Smooth muscle cell of the brain vasculature (primary cell): ENCODE results near the gene LIAS.
A peak's percentile ranks its signal among the peaks of the same experiment; 100 is the strongest.
"Not testable (repeated sequence)": the region's sequence is repeated elsewhere in the genome, so short reads cannot be mapped to it uniquely, and the experiment has no call there.

ENCODE experiments used
- DNase-seq: peaks from one replicate; pipeline ENCODE4 v3.0.0-alpha.2; 2012; ENCODE audit warnings: low read depth, low spot score

The LIAS gene

GRCh38 chr4:39497909-39498726 lies 39.3 kb downstream of the LIAS start:
- no peak for DNase-seq

GRCh38 chr4:39498727-39499020 lies 39.8 kb downstream of the LIAS start:
- DNase-seq: no peak

- DNase-seq: no peak
Observed at GRCh38 chr4:39502019-39502663, 43.3 kb downstream of the LIAS start.

- not testable (repeated sequence) for DNase-seq
Observed at GRCh38 chr4:39502664-39503035, 43.8 kb downstream of the LIAS start.

GRCh38 chr4:39504538-39504937 lies 45.7 kb downstream of the LIAS start:
- DNase-seq: no peak

- DNase-seq: no peak
Observed at GRCh38 chr4:39505581-39505980, 46.7 kb downstream of the LIAS start.

- no peak for DNase-seq
Observed at GRCh38 chr4:39510348-39510929, 51.6 kb downstream of the LIAS start.

GRCh38 chr4:39514266-39514665 lies 55.4 kb downstream of the LIAS start:
- DNase-seq: not testable (repeated sequence)

GRCh38 chr4:39514888-39515401 lies 56.1 kb downstream of the LIAS start:
- no peak for DNase-seq

- not testable (repeated sequence) for DNase-seq
Observed at GRCh38 chr4:39515669-39516401, 57.0 kb downstream of the LIAS start.

GRCh38 chr4:39516407-39516966 lies 57.6 kb downstream of the LIAS start:
- no peak for DNase-seq

GRCh38 chr4:39518484-39518883 lies 59.6 kb downstream of the LIAS start:
- no peak for DNase-seq

GRCh38 chr4:39521253-39521919 lies 62.5 kb downstream of the LIAS start:
- no peak for DNase-seq

GRCh38 chr4:39522068-39522467 lies 63.2 kb downstream of the LIAS start:
- DNase-seq: no peak

GRCh38 chr4:39524161-39524957 lies 65.5 kb downstream of the LIAS start:
- no peak for DNase-seq

GRCh38 chr4:39525822-39526690 lies 67.2 kb downstream of the LIAS start:
- DNase-seq: no peak

GRCh38 chr4:39526765-39527295 lies 68.0 kb downstream of the LIAS start:
- DNase-seq: no peak

GRCh38 chr4:39527296-39528060 lies 68.6 kb downstream of the LIAS start, which contains the start of gene UGDH:
TSS of gene UGDH (minus strand) at chr4:39527439. CDS start at chr4:39521512, 5,927 bp downstream.
- peak; percentile 97 for DNase-seq
